Cardiac fibroblast (primary cell): ENCODE results near the gene HOXA13.

Experiments
- DNase-seq, 2 donors: peaks; one replicate each; pipeline versions ENCODE4 v3.0.0 to v3.0.0-alpha.2; 2010; ENCODE audit warnings: low read depth in 2 of 2
- H3K4me3 ChIP-seq, 2 donors: replicated peaks in 1 of 2; 1 replicate in 1 of 2; 2 replicates in 1 of 2; pipeline ENCODE4 v1.5.1; 2011; ENCODE audit warnings: low read depth in 2 of 2, low read length in 2 of 2, mild to moderate bottlenecking in 2 of 2, moderate library complexity in 1 of 2
- TF ChIP-seq, protein P1 (sequence below): IDR thresholded peaks from one replicate; pipeline ENCODE4 v1.5.1; 2011; ENCODE audit warnings: low read depth, mild to moderate bottlenecking, low read length, inconsistent platforms

Gene HOXA13

GRCh38 chr7:27242154-27242553, 42.3 kb upstream of the HOXA13 start:
- TF ChIP-seq, protein P1, sequence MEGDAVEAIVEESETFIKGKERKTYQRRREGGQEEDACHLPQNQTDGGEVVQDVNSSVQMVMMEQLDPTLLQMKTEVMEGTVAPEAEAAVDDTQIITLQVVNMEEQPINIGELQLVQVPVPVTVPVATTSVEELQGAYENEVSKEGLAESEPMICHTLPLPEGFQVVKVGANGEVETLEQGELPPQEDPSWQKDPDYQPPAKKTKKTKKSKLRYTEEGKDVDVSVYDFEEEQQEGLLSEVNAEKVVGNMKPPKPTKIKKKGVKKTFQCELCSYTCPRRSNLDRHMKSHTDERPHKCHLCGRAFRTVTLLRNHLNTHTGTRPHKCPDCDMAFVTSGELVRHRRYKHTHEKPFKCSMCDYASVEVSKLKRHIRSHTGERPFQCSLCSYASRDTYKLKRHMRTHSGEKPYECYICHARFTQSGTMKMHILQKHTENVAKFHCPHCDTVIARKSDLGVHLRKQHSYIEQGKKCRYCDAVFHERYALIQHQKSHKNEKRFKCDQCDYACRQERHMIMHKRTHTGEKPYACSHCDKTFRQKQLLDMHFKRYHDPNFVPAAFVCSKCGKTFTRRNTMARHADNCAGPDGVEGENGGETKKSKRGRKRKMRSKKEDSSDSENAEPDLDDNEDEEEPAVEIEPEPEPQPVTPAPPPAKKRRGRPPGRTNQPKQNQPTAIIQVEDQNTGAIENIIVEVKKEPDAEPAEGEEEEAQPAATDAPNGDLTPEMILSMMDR, result no peak
- H3K4me3 ChIP-seq, result no peak overlapping the region
- no peak for DNase-seq

DNA sequence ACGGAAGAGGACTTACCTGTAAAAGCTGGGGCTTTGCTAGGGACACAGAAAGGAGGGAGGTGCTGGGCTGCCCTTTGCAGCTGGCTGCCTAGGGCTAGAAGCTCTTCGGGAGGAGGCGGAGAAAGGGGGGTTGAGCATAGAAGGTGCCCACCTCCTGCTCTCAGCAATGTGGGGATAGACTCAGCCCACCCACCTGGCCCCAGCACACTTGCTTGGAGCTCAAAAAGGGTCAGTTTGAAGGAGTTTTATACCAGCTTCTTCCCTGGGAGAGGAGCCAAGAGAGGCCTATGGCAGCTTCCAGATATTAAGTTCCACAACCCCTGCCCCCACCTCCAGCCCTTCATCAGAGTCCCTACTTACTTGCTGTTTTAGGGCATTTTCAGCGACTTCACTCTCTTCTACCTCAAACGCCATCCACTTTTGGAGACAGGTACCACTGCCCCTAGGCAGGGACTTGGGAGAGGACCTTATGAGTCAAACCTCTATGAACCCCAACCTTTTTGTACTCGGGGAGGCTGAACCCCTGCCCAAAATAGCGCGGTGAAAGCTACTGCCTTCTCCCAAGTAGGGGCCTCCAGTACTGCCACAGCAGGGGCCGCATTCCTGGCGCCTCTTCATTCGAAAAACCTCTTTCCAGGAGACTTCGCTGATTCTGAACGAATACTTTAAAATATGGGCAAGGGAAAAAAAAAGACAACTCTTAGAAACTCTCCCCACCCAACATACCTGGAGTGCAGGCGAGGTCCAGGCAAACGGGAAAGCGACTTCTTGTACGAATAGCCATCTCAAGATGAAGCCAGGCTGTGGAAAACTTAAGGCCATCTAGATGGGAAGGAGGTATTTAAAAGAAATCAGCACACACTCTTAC, 41.5 kb upstream of the HOXA13 start:
- TF ChIP-seq, protein P1, result no peak
- no peak for DNase-seq

DNA sequence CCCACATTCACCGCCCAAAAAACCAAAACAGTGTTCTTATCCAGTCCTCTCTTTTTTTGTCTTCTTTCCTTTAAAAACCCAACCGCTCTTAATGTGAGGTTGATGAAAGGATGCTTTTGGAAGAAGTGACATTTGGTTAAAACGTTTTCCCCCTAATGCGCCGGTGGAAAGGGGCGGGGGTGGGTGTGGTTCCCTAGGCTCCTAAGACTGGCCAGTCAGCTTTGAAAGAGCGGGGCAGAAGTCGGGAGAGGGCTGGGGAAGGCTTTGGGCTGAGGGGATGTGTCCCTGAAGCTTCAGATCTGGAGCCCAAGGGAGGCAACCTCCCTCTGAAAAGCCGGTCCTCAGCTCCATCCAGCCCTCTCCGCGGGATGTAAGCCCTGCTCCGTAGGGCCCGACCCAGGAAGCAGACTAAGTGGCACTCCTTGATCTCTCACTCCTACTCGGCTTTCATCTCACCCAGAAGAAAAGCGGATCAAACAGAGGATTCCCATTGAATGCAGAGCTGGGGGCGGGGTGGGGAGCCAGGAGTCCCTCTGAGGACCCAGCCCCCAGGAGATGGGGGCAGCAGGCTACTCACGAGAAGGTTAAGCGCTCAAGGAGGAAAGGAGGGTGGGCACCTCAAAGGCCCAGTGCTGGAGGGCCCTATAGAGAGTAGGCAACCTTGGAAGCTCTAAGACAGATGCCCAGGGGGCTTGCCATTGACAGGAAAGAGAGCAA, 40.3 kb upstream of the HOXA13 start:
- DNase-seq, result no peak
- TF ChIP-seq, protein P1, result no peak
- H3K4me3 ChIP-seq, result no peak overlapping the region

More for the DNA sequence above, 41.5 kb upstream of the HOXA13 start:
- no peak overlapping the region for H3K4me3 ChIP-seq

GRCh38 chr7:27239387-27240014, 39.6 kb upstream of the HOXA13 start:
- TF ChIP-seq, protein P1, result no peak
- DNase-seq, result no peak
- no peak overlapping the region for H3K4me3 ChIP-seq

GRCh38 chr7:27238979-27239386, 39.1 kb upstream of the HOXA13 start:
- TF ChIP-seq, protein P1, result no peak
- DNase-seq, result no peak
- no peak overlapping the region for H3K4me3 ChIP-seq

DNA sequence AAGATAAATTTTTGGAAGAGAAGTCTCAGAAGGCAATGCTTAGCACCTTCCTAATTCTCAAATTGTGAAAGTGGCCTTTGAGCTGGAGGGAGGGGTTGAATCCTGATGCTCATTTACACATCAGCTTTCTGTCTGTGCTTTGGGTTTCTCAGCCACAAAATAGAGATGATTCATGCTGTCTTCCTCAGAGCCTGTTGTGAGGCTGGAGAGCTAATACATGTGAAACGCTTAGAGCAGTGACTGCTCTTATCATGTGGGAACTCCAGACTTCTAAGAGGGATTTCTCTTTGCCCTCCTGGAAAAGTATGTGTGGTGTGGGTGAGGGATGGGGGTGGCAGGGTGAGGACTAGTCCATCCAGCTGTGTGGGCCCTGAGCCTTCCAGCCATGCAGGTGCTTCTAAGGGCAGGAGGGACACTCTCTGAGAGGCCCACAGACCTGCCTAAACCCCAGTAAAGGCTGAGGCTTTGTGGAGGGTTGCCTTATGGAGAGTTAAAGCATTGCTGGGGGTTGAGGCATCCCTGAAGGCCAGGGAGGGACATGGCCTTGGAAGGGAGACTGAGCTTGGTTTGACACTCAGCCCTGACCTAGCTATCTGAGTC, 37.9 kb upstream of the HOXA13 start:
- TF ChIP-seq, protein P1, result no peak

More for the DNA sequence above, 37.9 kb upstream of the HOXA13 start:
- H3K4me3 ChIP-seq, result no peak overlapping the region
- DNase-seq, result peak; percentile 14 to 19
